HepG2 (cell line): ENCODE data around the gene TMEM185B. TPM values are rescaled to one million over a fixed set of nuclear protein-coding genes. Genes with fewer than 3 reads are reported as not detected.

Source experiments
- ASH2L ChIP-seq: fragments of 300-600, 200-600 bp; sonication (generic); IDR thresholded peaks from 2 replicates; pipeline ENCODE4 v1.7.0; 2017; ENCODE audit warnings: low read depth, mild to moderate bottlenecking, moderate library complexity, mixed read lengths, low read length; ENCODE audit not compliant: insufficient read length
- GABPB1 ChIP-seq: IDR thresholded peaks from 2 replicates; pipeline ENCODE4 v1.6.1; 2016; ENCODE audit warnings: mild to moderate bottlenecking, missing genetic modification reagents, moderate library complexity, missing compliant biosample characterization
- HIC2 ChIP-seq: sonication (generic); formaldehyde crosslinking; IDR thresholded peaks from 2 replicates; pipeline ENCODE4 v1.9.0; 2022; ENCODE audit warnings: low read depth, missing genetic modification reagents
- HNF4A ChIP-seq: sonication (generic); formaldehyde crosslinking; IDR thresholded peaks from 2 replicates; pipeline ENCODE4 v1.4.0; 2020; ENCODE audit warnings: missing genetic modification reagents
- HOXA9 ChIP-seq: sonication (generic); formaldehyde crosslinking; IDR thresholded peaks from 2 replicates; pipeline ENCODE4 v1.8.1; 2022; ENCODE audit warnings: missing genetic modification reagents, mild to moderate bottlenecking, moderate library complexity, borderline replicate concordance
- POLR2A ChIP-seq, 2 experiments: IDR thresholded peaks; 2 replicates each; pipeline ENCODE4 v1.6.1; 2011; ENCODE audit warnings: low read depth in 2 of 2, low read length in 2 of 2, mild to moderate bottlenecking in 1 of 2, moderate library complexity in 1 of 2; ENCODE audit not compliant: insufficient read depth in 1 of 2
- PREB ChIP-seq: sonication (generic); formaldehyde crosslinking; IDR thresholded peaks from 2 replicates; pipeline ENCODE4 v1.4.0; 2020; ENCODE audit warnings: missing genetic modification reagents
- TFDP1 ChIP-seq: IDR thresholded peaks from 2 replicates; pipeline ENCODE4 v1.6.1; 2016; ENCODE audit warnings: missing compliant biosample characterization, missing genetic modification reagents, borderline replicate concordance
- ZC3H13 ChIP-seq: sonication (generic); formaldehyde crosslinking; IDR thresholded peaks from 2 replicates; pipeline ENCODE4 v1.8.1; 2023; ENCODE audit warnings: mild to moderate bottlenecking, missing genetic modification reagents, moderate library complexity
- ZNF337 ChIP-seq: sonication (generic); formaldehyde crosslinking; IDR thresholded peaks from 2 replicates; pipeline ENCODE4 v1.5.1; 2020; ENCODE audit warnings: missing genetic modification reagents, low read depth, mild to moderate bottlenecking, borderline replicate concordance
- ZNF33B ChIP-seq: sonication (generic); formaldehyde crosslinking; IDR thresholded peaks from 2 replicates; pipeline ENCODE4 v1.5.1; 2020; ENCODE audit warnings: mild to moderate bottlenecking, missing genetic modification reagents
- ZNF615 ChIP-seq: sonication (generic); formaldehyde crosslinking; IDR thresholded peaks from 2 replicates; pipeline ENCODE4 v1.5.0; 2020; ENCODE audit warnings: mild to moderate bottlenecking, missing genetic modification reagents, borderline replicate concordance
- ZNF678 ChIP-seq: sonication (generic); formaldehyde crosslinking; IDR thresholded peaks from 2 replicates; pipeline ENCODE4 v1.4.0; 2020; ENCODE audit warnings: mild to moderate bottlenecking, missing genetic modification reagents
- ZNF773 ChIP-seq: sonication (generic); formaldehyde crosslinking; IDR thresholded peaks from 2 replicates; pipeline ENCODE4 v1.4.0; 2020; ENCODE audit warnings: missing genetic modification reagents, borderline replicate concordance
- ZNF788 ChIP-seq: sonication (generic); formaldehyde crosslinking; IDR thresholded peaks from 2 replicates; pipeline ENCODE4 v1.5.0; 2020; ENCODE audit warnings: mild to moderate bottlenecking, missing genetic modification reagents, borderline replicate concordance
- polyA plus RNA-seq, 8 experiments: library from polyadenylated mRNA; depleted of rRNA in 3 of 8; stranded (reverse) in 7 of 8; unstranded in 1 of 8; fragments of >200 nt; fragmentation: Illumina TruSeq in 4 of 8; extraction: Trizol in 4 of 8; gene quantifications; 2 replicates each; pipeline versions ENCODE4 v1.2.1 to v1.2.3, GENCODE V29; 2011 to 2016; ENCODE audit warnings: low read depth in 4 of 8, missing spikeins in 1 of 8, mixed read lengths in 1 of 8; ENCODE audit not compliant: insufficient read depth in 1 of 8
- total RNA-seq, 5 experiments: library from RNA; depleted of rRNA; stranded (reverse); fragments of >200 nt; fragmentation: Illumina TruSeq; extraction: Trizol; gene quantifications; 2 replicates each; pipeline ENCODE4 v1.2.3, GENCODE V29; 2016; ENCODE audit warnings: low read depth in 1 of 5
- TF ChIP-seq, protein P1 (sequence below): sonication (generic); formaldehyde crosslinking; IDR thresholded peaks from 2 replicates; pipeline ENCODE4 v1.4.0; 2020; ENCODE audit warnings: missing genetic modification reagents; ENCODE audit errors: not compliant biosample characterization
- TF ChIP-seq, protein P2 (sequence below): sonication (generic); formaldehyde crosslinking; conservative IDR thresholded peaks from 2 replicates; pipeline ENCODE4 v1.4.0; 2020; ENCODE audit warnings: mild to moderate bottlenecking, missing genetic modification reagents, moderate library complexity

The TMEM185B gene
- total and polyA plus RNA-seq, 2 of the 13 experiments (the other 11 are each of a cell fraction or from before 2014, with no cell fraction given), result 5.6 to 7.0 TPM

GRCh38 chr2:120252225-120253020, 29.2 kb upstream of the TMEM185B start, which contains the start of gene RALB (continued):
- TF ChIP-seq, protein P1, sequence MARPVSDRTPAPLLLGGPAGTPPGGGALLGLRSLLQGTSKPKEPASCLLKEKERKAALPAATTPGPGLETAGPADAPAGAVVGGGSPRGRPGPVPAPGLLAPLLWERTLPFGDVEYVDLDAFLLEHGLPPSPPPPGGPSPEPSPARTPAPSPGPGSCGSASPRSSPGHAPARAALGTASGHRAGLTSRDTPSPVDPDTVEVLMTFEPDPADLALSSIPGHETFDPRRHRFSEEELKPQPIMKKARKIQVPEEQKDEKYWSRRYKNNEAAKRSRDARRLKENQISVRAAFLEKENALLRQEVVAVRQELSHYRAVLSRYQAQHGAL (CRISPR knock-in tag), result no peak
- TF ChIP-seq ZNF678 (CRISPR knock-in tag) (no peak), ZNF615 (no peak), HNF4A (CRISPR knock-in tag) (no peak; the same call in 1 of the 2 replicates), ZNF788 (no peak), ZC3H13 (CRISPR knock-in tag) (no peak), ASH2L (peak; percentile 67), GABPB1 (CRISPR knock-in tag) (peak; percentile 71), HIC2 (CRISPR knock-in tag) (peak; percentile 58), ZNF33B (CRISPR knock-in tag) (peak; percentile 83; the same call in 1 of the 2 replicates), POLR2A (IDR thresholded peaks at IDR 0.05; ENCODE audit: insufficient read depth in 1 of 2, low read depth in 2 of 2, low read length in 2 of 2) (peak in 1 of 2 experiments; percentile 51; a peak in 3 of 4 replicates), ZNF773 (CRISPR knock-in tag) (0 out of 2 replicates have a peak, but pooled peaks have one; percentile 63), TFDP1 (CRISPR knock-in tag) (peak; percentile 57), PREB (CRISPR knock-in tag) (no peak), HOXA9 (CRISPR knock-in tag) (no peak), ZNF337 (CRISPR knock-in tag) (no peak)
- TF ChIP-seq, protein P2, sequence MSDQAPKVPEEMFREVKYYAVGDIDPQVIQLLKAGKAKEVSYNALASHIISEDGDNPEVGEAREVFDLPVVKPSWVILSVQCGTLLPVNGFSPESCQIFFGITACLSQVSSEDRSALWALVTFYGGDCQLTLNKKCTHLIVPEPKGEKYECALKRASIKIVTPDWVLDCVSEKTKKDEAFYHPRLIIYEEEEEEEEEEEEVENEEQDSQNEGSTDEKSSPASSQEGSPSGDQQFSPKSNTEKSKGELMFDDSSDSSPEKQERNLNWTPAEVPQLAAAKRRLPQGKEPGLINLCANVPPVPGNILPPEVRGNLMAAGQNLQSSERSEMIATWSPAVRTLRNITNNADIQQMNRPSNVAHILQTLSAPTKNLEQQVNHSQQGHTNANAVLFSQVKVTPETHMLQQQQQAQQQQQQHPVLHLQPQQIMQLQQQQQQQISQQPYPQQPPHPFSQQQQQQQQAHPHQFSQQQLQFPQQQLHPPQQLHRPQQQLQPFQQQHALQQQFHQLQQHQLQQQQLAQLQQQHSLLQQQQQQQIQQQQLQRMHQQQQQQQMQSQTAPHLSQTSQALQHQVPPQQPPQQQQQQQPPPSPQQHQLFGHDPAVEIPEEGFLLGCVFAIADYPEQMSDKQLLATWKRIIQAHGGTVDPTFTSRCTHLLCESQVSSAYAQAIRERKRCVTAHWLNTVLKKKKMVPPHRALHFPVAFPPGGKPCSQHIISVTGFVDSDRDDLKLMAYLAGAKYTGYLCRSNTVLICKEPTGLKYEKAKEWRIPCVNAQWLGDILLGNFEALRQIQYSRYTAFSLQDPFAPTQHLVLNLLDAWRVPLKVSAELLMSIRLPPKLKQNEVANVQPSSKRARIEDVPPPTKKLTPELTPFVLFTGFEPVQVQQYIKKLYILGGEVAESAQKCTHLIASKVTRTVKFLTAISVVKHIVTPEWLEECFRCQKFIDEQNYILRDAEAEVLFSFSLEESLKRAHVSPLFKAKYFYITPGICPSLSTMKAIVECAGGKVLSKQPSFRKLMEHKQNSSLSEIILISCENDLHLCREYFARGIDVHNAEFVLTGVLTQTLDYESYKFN (CRISPR knock-in tag), result 0 out of 2 replicates have a peak, but pooled peaks have one; percentile 10
